SK-N-SH (cell line): Measurements from ENCODE around the gene BEST3. TPM values are rescaled to one million over a fixed set of nuclear protein-coding genes. Genes with fewer than 3 reads are reported as not detected.
A peak's percentile ranks its signal among the peaks of the same experiment; 100 is the strongest.
"Not testable (repeated sequence)": the region's sequence is repeated elsewhere in the genome, so short reads cannot be mapped to it uniquely, and the experiment has no call there.

ENCODE experiments used
- CTCF ChIA-PET: fragments of 300-600, 350-600 bp; formaldehyde crosslinking; extraction: SDS; loops from one replicate; lab custom pipeline; 2021; lab: Yijun Ruan, JAX
- POLR2A ChIA-PET: fragments of 350-600 bp; sonication (Branson Sonifier 250); formaldehyde crosslinking; extraction: SDS; loops from one replicate; lab custom pipeline; 2020; ENCODE audit warnings: antibody characterized with exemption, inconsistent platforms; lab: Yijun Ruan, JAX
- DNase-seq: peaks from one replicate; pipeline ENCODE4 v3.0.0; 2012
- H2AFZ ChIP-seq: fragments of 200-600 bp; sonication (generic); 2 replicates; pipeline ENCODE4 v1.8.1; 2016; ENCODE audit warnings: antibody characterized with exemption, mild to moderate bottlenecking, low read depth
- H3F3A ChIP-seq: fragments of 200-600 bp; sonication (generic); replicated peaks from 2 replicates; pipeline ENCODE3; 2016; ENCODE audit warnings: antibody characterized with exemption, mild to moderate bottlenecking; ENCODE audit not compliant: insufficient read depth
- H3K27ac ChIP-seq, 2 experiments: fragments of 200-500 bp in 1 of 2; fragments of 200-600 bp in 1 of 2; sonication (Bioruptor generic) in 1 of 2; sonication (generic), shearing (Covaris generic) in 1 of 2; 2 replicates each; pipeline versions ENCODE4 v1.5.1 to v1.6.1; 2014 to 2016; ENCODE audit warnings: low read depth in 2 of 2, inconsistent platforms in 1 of 2, low read length in 1 of 2, mild to moderate bottlenecking in 1 of 2, mixed read lengths in 1 of 2
- H3K27me3 ChIP-seq: fragments of 200-600 bp; sonication (generic), shearing (Covaris generic); 2 replicates; pipeline ENCODE4 v1.6.1; 2016; ENCODE audit warnings: mixed run types; ENCODE audit not compliant: insufficient read depth
- H3K36me3 ChIP-seq, 2 experiments: fragments of 200-500 bp in 1 of 2; fragments of 200-600 bp in 1 of 2; sonication (Bioruptor generic) in 1 of 2; sonication (generic) in 1 of 2; replicated peaks in 1 of 2; 2 replicates each; pipeline versions ENCODE3 to v1.5.1; 2014 to 2016; ENCODE audit warnings: low read length in 1 of 2, mild to moderate bottlenecking in 1 of 2; ENCODE audit not compliant: insufficient read depth in 2 of 2, control insufficient read depth in 1 of 2
- H3K4me1 ChIP-seq, 2 experiments: fragments of 200-500 bp in 1 of 2; fragments of 200-600 bp in 1 of 2; sonication (Bioruptor generic) in 1 of 2; sonication (generic), shearing (Covaris generic) in 1 of 2; 2 replicates each; pipeline versions ENCODE4 v1.5.1 to v1.6.1; 2014 to 2016; ENCODE audit warnings: low read depth in 1 of 2, low read length in 1 of 2, mixed run types in 1 of 2; ENCODE audit not compliant: insufficient read depth in 2 of 2, control insufficient read depth in 1 of 2
- H3K4me2 ChIP-seq: fragments of 200-600 bp; sonication (generic), shearing (Covaris generic); 2 replicates; pipeline ENCODE4 v1.6.1; 2017; ENCODE audit warnings: mixed run types
- H3K4me3 ChIP-seq, 2 experiments: fragments of 200-500 bp in 1 of 2; fragments of 200-600 bp in 1 of 2; sonication (Bioruptor generic) in 1 of 2; sonication (generic), shearing (Covaris generic) in 1 of 2; 2 replicates each; pipeline versions ENCODE4 v1.5.1 to v1.8.1; 2014 to 2016; ENCODE audit warnings: low read depth in 2 of 2, inconsistent platforms in 1 of 2, low read length in 1 of 2, mild to moderate bottlenecking in 1 of 2, mixed read lengths in 1 of 2, moderate library complexity in 1 of 2
- H3K79me2 ChIP-seq: fragments of 200-600 bp; sonication (generic); 2 replicates; pipeline ENCODE4 v1.8.1; 2017; ENCODE audit warnings: mild to moderate bottlenecking; ENCODE audit not compliant: insufficient read depth
- H3K9ac ChIP-seq: fragments of 200-600 bp; sonication (generic); 2 replicates; pipeline ENCODE4 v1.6.1; 2017; ENCODE audit warnings: mixed run types
- H3K9me2 ChIP-seq: fragments of 200-600 bp; sonication (generic); 2 replicates; pipeline ENCODE4 v1.6.1; 2017; ENCODE audit warnings: mixed run types
- H3K9me3 ChIP-seq: fragments of 200-600 bp; sonication (generic); 2 replicates; pipeline ENCODE4 v1.6.1; 2017; ENCODE audit warnings: mixed run types, mild to moderate bottlenecking, moderate library complexity
- H4K20me1 ChIP-seq: fragments of 200-600 bp; sonication (generic); 2 replicates; pipeline ENCODE4 v1.6.1; 2017; ENCODE audit warnings: mild to moderate bottlenecking, mixed run types; ENCODE audit not compliant: insufficient read depth
- CTCF ChIP-seq: fragments of 200-600 bp; sonication (generic); IDR thresholded peaks from 2 replicates; pipeline ENCODE4 v1.6.1; 2017; ENCODE audit warnings: antibody characterized with exemption, mild to moderate bottlenecking, moderate library complexity
- ELF1 ChIP-seq: IDR thresholded peaks from 2 replicates; pipeline ENCODE4 v1.4.0; 2012
- EP300 ChIP-seq, 2 experiments: IDR thresholded peaks; 2 replicates each; pipeline versions ENCODE4 v1.4.0 to v1.6.1; 2012; ENCODE audit warnings: borderline replicate concordance in 1 of 2, low read depth in 1 of 2, low read length in 1 of 2
- EZH2phosphoT487 ChIP-seq: fragments of 200-600 bp; sonication (generic); IDR thresholded peaks from 2 replicates; pipeline ENCODE4 v1.6.1; 2017; ENCODE audit warnings: low read depth, mixed run types, mild to moderate bottlenecking, antibody characterized with exemption, moderate library complexity, borderline replicate concordance
- FOXJ3 ChIP-seq: sonication (generic); formaldehyde crosslinking; IDR thresholded peaks from 2 replicates; pipeline ENCODE4 v1.5.1; 2020; ENCODE audit warnings: mild to moderate bottlenecking, missing genetic modification reagents
- FOXM1 ChIP-seq: IDR thresholded peaks from 2 replicates; pipeline ENCODE4 v1.4.0; 2012; ENCODE audit warnings: low read depth, mild to moderate bottlenecking
- MAX ChIP-seq: IDR thresholded peaks from 2 replicates; pipeline ENCODE4 v1.4.0; 2012; ENCODE audit warnings: low read depth
- NFIC ChIP-seq: IDR thresholded peaks from 2 replicates; pipeline ENCODE4 v1.4.0; 2012; ENCODE audit warnings: borderline replicate concordance
- NRF1 ChIP-seq: IDR thresholded peaks from 2 replicates; pipeline ENCODE4 v1.6.1; 2012; ENCODE audit warnings: low read depth, mild to moderate bottlenecking, low read length
- POLR2AphosphoS5 ChIP-seq: IDR thresholded peaks from 2 replicates; pipeline ENCODE4 v1.6.1; 2012; ENCODE audit warnings: low read depth, low read length
- RAD21 ChIP-seq: IDR thresholded peaks from 2 replicates; pipeline ENCODE4 v1.6.1; 2012; ENCODE audit warnings: mild to moderate bottlenecking, low read length
- REST ChIP-seq: IDR thresholded peaks from 2 replicates; pipeline ENCODE4 v1.6.1; 2012; ENCODE audit warnings: mild to moderate bottlenecking, low read depth, low read length, moderate library complexity
- RFX5 ChIP-seq: IDR thresholded peaks from 2 replicates; pipeline ENCODE4 v1.6.1; 2012; ENCODE audit warnings: mild to moderate bottlenecking, improper control_type of control experiment, low read length
- RXRA ChIP-seq: IDR thresholded peaks from 2 replicates; pipeline ENCODE4 v1.4.0; 2012; ENCODE audit warnings: low read depth, mild to moderate bottlenecking, borderline replicate concordance
- SIN3A ChIP-seq: IDR thresholded peaks from 2 replicates; pipeline ENCODE4 v1.6.1; 2012; ENCODE audit warnings: low read depth, mild to moderate bottlenecking, low read length, moderate library complexity, borderline replicate concordance
- SMC3 ChIP-seq: IDR thresholded peaks from 2 replicates; pipeline ENCODE4 v1.6.1; 2012; ENCODE audit warnings: low read depth, low read length, improper control_type of control experiment
- ZBTB33 ChIP-seq: IDR thresholded peaks from 2 replicates; pipeline ENCODE4 v1.4.0; 2012; ENCODE audit warnings: low read depth, borderline replicate concordance
- WGBS: methylation state at CpG from one replicate; pipeline ENCODE4 v1.1.6; 2017; ENCODE audit warnings: low lambda C conversion rate; 5-methylcytosine and 5-hydroxymethylcytosine counted together
- polyA plus RNA-seq, 3 experiments: library from polyadenylated mRNA; depleted of rRNA; stranded (reverse); fragments of >200 nt; gene quantifications; 2 replicates each; pipeline ENCODE4 v1.2.3, GENCODE V29; 2012

BEST3 gene
- polyA plus RNA-seq, 1 of the 3 experiments (the other 2 are of a cell fraction): 0.48 TPM

- H4K20me1 ChIP-seq: no peaks in the 10 kb centered on the region
- no peaks in the 10 kb centered on the region for H3K79me2 ChIP-seq
- H3K27ac ChIP-seq: no peak overlapping the region
- H3F3A ChIP-seq: no peaks in the 10 kb centered on the region
- POLR2A ChIA-PET: interaction anchor here (0.6 kb wide), 1 partner anchor 26 kb away, joined by 3 read pairs; no protein-coding TSS in a partner anchor
- no peaks in the 10 kb centered on the region for H3K4me1 ChIP-seq
- H3K9me3 ChIP-seq: no peaks in the 10 kb centered on the region
- no peak for DNase-seq
- no peak overlapping the region for H3K4me3 ChIP-seq
- H3K9ac ChIP-seq: no peak overlapping the region
- no peak overlapping the region for H3K4me2 ChIP-seq
- H3K36me3 ChIP-seq: no peaks in the 10 kb centered on the region
- 66% methylated on average over 2 of the region's 2 CpGs for WGBS
- CTCF ChIA-PET: interaction anchor here (0.6 to 0.9 kb wide), 2 partner anchors 9 to 27 kb away, joined by 3 read pairs; no protein-coding TSS in a partner anchor
- no peak for TF ChIP-seq POLR2AphosphoS5
- TF ChIP-seq NRF1: no peak
- TF ChIP-seq SMC3: no peak
- TF ChIP-seq EP300 (IDR thresholded peaks at IDR 0.05; ENCODE audit: borderline replicate concordance in 1 of 2, low read depth in 1 of 2, low read length in 1 of 2): no peak
- TF ChIP-seq NFIC: no peak
- no peak for TF ChIP-seq EZH2phosphoT487
- TF ChIP-seq ELF1: no peak
- no peak for TF ChIP-seq SIN3A
- TF ChIP-seq MAX: no peak
- TF ChIP-seq ZBTB33: no peak
- TF ChIP-seq FOXJ3 (CRISPR knock-in tag): no peak
- no peak for TF ChIP-seq RFX5
- no peak for TF ChIP-seq FOXM1
- TF ChIP-seq RXRA: no peak
- no peaks in the 10 kb centered on the region for H3K9me2 ChIP-seq
- no peaks in the 10 kb centered on the region for H3K27me3 ChIP-seq
- no peak overlapping the region for H2AFZ ChIP-seq
Observed at GRCh38 chr12:69666798-69667197, 32.3 kb downstream of the BEST3 start.

GRCh38 chr12:69664930-69665377 is 34.1 kb downstream of the BEST3 start:
- H3K4me3 ChIP-seq, H3K4me2 ChIP-seq, H3F3A ChIP-seq, POLR2A ChIA-PET, H3K9me3 ChIP-seq, H3K27ac ChIP-seq, H2AFZ ChIP-seq, DNase-seq, H3K36me3 ChIP-seq, H3K4me1 ChIP-seq, H3K79me2 ChIP-seq, H3K9ac ChIP-seq, H3K9me2 ChIP-seq, H4K20me1 ChIP-seq, H3K27me3 ChIP-seq: not testable (repeated sequence)
- WGBS: 62% methylated on average over 6 of the region's 6 CpGs
- CTCF ChIA-PET: interaction anchor here (0.6 to 2.3 kb wide), 8 partner anchors 12 to 1244 kb away, joined by 3 to 8 read pairs (median 4); no protein-coding TSS in a partner anchor
- TF ChIP-seq REST: peak; percentile 30; the same call in 1 of the 2 replicates
- TF ChIP-seq RAD21: peak; percentile 18; the same call in 1 of the 2 replicates
- TF ChIP-seq CTCF: 0 out of 2 replicates have a peak, but pooled peaks have one; percentile 18
- TF ChIP-seq, all 33 proteins: peak for 3; not testable (repeated sequence) for 30
